CD4-positive, alpha-beta memory T cell (primary cell): ENCODE results near the gene HDAC9. TPM values are rescaled to one million over a fixed set of nuclear protein-coding genes. Genes with fewer than 3 reads are reported as not detected.

Source experiments
- CTCF ChIA-PET: fragments of 350-600 bp; sonication (Branson Sonifier 250); formaldehyde crosslinking; loops from one replicate; lab custom pipeline; 2021; ENCODE audit warnings: inconsistent platforms; ENCODE audit not compliant: partially characterized antibody; lab: Charles Lee
- POLR2A ChIA-PET: fragments of 350-600 bp; sonication (Branson Sonifier 250); formaldehyde crosslinking; loops from one replicate; lab custom pipeline; 2021; ENCODE audit not compliant: partially characterized antibody; lab: Charles Lee
- DNase-seq, 5 donors: peaks; one replicate each; pipeline versions ENCODE4 v3.0.0 to v3.0.0-alpha.2; 2020 to 2022; ENCODE audit warnings: mixed read lengths in 1 of 5
- H3K27ac ChIP-seq: one replicate; pipeline ENCODE4 v1.7.0; 2013; ENCODE audit warnings: low read depth, low read length
- H3K27me3 ChIP-seq: 2 replicates; pipeline ENCODE4 v1.7.0; 2013; ENCODE audit warnings: mild to moderate bottlenecking, low read length, moderate library complexity; ENCODE audit not compliant: insufficient read depth
- H3K36me3 ChIP-seq: 2 replicates; pipeline ENCODE4 v1.7.0; 2013; ENCODE audit warnings: mild to moderate bottlenecking, low read length, moderate library complexity; ENCODE audit not compliant: insufficient read depth
- H3K4me1 ChIP-seq: 2 replicates; pipeline ENCODE4 v1.7.0; 2013; ENCODE audit warnings: mild to moderate bottlenecking, low read length, moderate library complexity; ENCODE audit not compliant: insufficient read depth
- H3K4me3 ChIP-seq, 2 donors: one replicate each; pipeline ENCODE4 v1.7.0; 2013; ENCODE audit warnings: low read length in 2 of 2, mild to moderate bottlenecking in 1 of 2
- H3K9me3 ChIP-seq, 2 donors: one replicate each; pipeline ENCODE4 v1.7.0; 2013; ENCODE audit warnings: low read length in 2 of 2, control low read depth in 1 of 2; ENCODE audit not compliant: control insufficient read depth in 1 of 2
- H3K27ac Mint-ChIP-seq, 7 donors: one replicate each; pipeline ENCODE4 v1.8.0; 2020 to 2021; ENCODE audit warnings: mixed read lengths in 7 of 7, mild to moderate bottlenecking in 6 of 7, inconsistent platforms in 3 of 7, moderate library complexity in 3 of 7
- H3K27me3 Mint-ChIP-seq, 2 donors: one replicate each; pipeline ENCODE4 v1.8.0; 2020 to 2021; ENCODE audit warnings: mixed read lengths in 2 of 2
- H3K36me3 Mint-ChIP-seq, 2 donors: one replicate each; pipeline ENCODE4 v1.8.0; 2020 to 2021; ENCODE audit warnings: mixed read lengths in 2 of 2, inconsistent platforms in 1 of 2, mild to moderate bottlenecking in 1 of 2
- H3K4me1 Mint-ChIP-seq, 4 donors: one replicate each; pipeline ENCODE4 v1.8.0; 2020 to 2021; ENCODE audit warnings: mixed read lengths in 4 of 4, mild to moderate bottlenecking in 1 of 4
- H3K4me3 Mint-ChIP-seq, 8 donors: one replicate each; pipeline ENCODE4 v1.8.0; 2020 to 2021; ENCODE audit warnings: mixed read lengths in 8 of 8, mild to moderate bottlenecking in 7 of 8, moderate library complexity in 6 of 8, inconsistent platforms in 3 of 8
- H3K9me3 Mint-ChIP-seq, 8 donors: one replicate each; pipeline ENCODE4 v1.8.0; 2020 to 2021; ENCODE audit warnings: mixed read lengths in 8 of 8, mild to moderate bottlenecking in 5 of 8, inconsistent platforms in 3 of 8, moderate library complexity in 1 of 8
- intact Hi-C: fragments of 100-400 bp; cut with micrococcal nuclease; formaldehyde crosslinking; loops from one replicate; pipeline ENCODE4 v1.15.1; 2023
- polyA plus RNA-seq, 2 donors: library from polyadenylated mRNA; unstranded; fragments of 300-500 nt; fragmentation: Illumina TruSeq; gene quantifications; one replicate each; pipeline ENCODE4 v1.2.3, GENCODE V29; 2021
- total RNA-seq, 2 experiments: library from RNA; stranded (reverse); gene quantifications; one replicate each; pipeline ENCODE4 v1.2.3, GENCODE V29; 2021

HDAC9 gene
- total and polyA plus RNA-seq, 4 experiments from 2014 or later, result 0.36 to 0.73 (median 0.39) TPM; not detected in 1

DNA sequence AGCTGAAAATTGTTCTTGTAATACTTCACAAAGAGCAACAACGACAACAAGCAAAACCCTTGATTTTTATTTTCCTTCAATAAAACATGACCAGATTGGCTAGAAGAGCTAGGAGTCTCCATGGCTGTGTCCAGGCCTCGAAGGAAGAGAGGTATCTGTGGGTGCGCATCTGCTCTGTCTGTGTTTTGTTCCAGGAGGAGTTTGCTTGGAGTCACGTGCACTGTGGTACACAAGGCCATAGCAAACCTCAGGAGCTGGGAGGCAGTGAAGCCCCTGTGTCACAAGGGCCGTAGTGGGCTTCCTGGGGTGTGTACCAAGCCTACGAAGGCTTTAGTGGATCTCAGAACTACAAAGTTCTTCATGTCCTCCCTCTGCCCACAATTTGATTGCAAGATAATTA is 350.2 kb downstream of the HDAC9 start:
- H3K27ac ChIP-seq, result no peak overlapping the region
- H3K36me3 ChIP-seq, result no peaks in the 10 kb centered on the region
- H3K27me3 ChIP-seq, result no peaks in the 10 kb centered on the region
- Mint-ChIP-seq H3K4me1 (no peaks in the 10 kb centered on the region), H3K27me3 (no peaks in the 10 kb centered on the region), H3K36me3 (no peaks in the 10 kb centered on the region), H3K27ac (no peak overlapping the region), H3K4me3 (no peak overlapping the region), H3K9me3 (peaks cover 0 to 2% (median 0%) of the 10 kb centered on the region in 8 donors)
- ChIA-PET POLR2A (no interaction called here), CTCF (no interaction called here)
- H3K4me3 ChIP-seq, result no peak overlapping the region
- no peak for DNase-seq
- H3K9me3 ChIP-seq, result no peaks in the 10 kb centered on the region
- no peaks in the 10 kb centered on the region for H3K4me1 ChIP-seq
- intact Hi-C loops, result no loop called here

DNA sequence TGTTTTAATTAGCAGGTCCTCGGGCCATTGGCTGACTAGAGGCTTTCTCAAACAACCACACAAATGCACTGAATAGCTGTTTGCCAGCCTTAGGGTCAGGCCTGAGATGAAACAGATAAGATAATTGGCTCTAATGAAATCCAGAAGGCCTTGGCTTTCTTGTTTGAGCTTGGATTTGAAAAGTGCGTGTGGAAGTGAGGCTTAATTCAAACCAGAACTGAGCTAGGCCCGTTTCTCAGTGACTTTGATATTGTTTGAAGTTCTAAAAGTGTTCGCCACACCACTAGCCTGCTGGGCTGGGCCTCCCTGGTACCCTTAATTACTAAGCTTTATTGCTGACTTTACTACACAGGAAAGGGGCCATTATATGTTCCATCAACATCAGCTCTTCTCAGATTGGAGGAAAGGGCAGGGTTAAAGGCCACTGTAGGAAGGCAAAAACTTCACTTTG is 351.2 kb downstream of the HDAC9 start:
- CTCF ChIA-PET, result no interaction called here

DNA sequence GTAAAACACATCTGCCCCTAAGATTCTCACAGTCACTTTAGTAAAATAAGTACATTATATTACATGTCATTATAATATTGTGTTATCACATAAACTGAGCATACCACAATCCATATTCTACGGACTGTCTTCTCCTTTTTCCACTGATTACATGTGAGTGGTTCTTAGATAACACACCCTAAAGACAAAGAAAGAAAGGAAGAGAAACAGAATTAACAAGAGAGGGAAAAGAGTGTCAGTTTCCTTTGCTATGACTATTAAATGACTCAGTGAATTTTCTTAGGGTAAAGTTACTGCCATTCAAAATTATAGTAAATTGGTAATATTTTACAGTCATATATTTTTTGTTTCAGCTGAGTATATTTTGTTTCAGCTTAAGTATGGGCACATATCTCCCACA is 353.6 kb downstream of the HDAC9 start:
- H3K36me3 ChIP-seq, result no peaks in the 10 kb centered on the region
- no peaks in the 10 kb centered on the region for H3K9me3 ChIP-seq
- intact Hi-C loops, result no loop called here
- Mint-ChIP-seq H3K4me3 (no peak overlapping the region), H3K9me3 (peaks cover 0 to 5% (median 3%) of the 10 kb centered on the region in 8 donors), H3K36me3 (no peaks in the 10 kb centered on the region), H3K4me1 (no peaks in the 10 kb centered on the region), H3K27me3 (no peaks in the 10 kb centered on the region), H3K27ac (no peak overlapping the region)
- H3K4me1 ChIP-seq, result no peaks in the 10 kb centered on the region
- DNase-seq, result no peak
- no peak overlapping the region for H3K27ac ChIP-seq
- ChIA-PET POLR2A (no interaction called here), CTCF (no interaction called here)
- H3K27me3 ChIP-seq, result no peaks in the 10 kb centered on the region
- H3K4me3 ChIP-seq, result no peak overlapping the region

More for the DNA sequence above, 351.2 kb downstream of the HDAC9 start:
- H3K9me3 Mint-ChIP-seq, result peaks cover 0 to 5% (median 3%) of the 10 kb centered on the region in 8 donors
- Histone ChIP-seq H3K4me3 (no peak overlapping the region), H3K27me3 (no peaks in the 10 kb centered on the region), H3K9me3 (no peaks in the 10 kb centered on the region), H3K36me3 (no peaks in the 10 kb centered on the region), H3K27ac (no peak overlapping the region), H3K4me1 (no peaks in the 10 kb centered on the region)
- no peaks in the 10 kb centered on the region for H3K4me1 Mint-ChIP-seq
- no peaks in the 10 kb centered on the region for H3K27me3 Mint-ChIP-seq
- POLR2A ChIA-PET, result no interaction called here
- no peak overlapping the region for H3K27ac Mint-ChIP-seq
- H3K4me3 Mint-ChIP-seq, result no peak overlapping the region
- DNase-seq, result no peak
- H3K36me3 Mint-ChIP-seq, result no peaks in the 10 kb centered on the region
- intact Hi-C loops, result no loop called here

DNA sequence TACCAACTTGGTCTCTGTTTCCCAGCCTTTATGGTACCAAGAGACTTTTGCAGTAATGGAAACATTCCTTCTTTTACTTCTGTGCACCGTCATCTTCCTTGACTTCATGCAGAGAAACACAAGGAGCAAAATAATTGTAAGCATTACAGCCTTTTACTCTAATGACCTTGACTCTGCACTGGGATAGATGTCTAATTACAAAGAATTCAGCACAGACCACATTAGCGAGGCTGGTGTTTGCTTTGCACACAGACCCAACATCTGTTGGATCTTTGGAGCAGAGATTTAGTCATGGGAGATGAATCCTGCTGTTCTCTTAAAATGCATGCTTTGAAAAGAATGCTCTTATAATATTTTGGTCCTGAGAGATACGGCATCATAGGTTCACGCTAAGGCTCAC is 360.2 kb downstream of the HDAC9 start:
- intact Hi-C loops, result no loop called here
- H3K9me3 Mint-ChIP-seq, result peaks cover 0 to 12% (median 3%) of the 10 kb centered on the region in 8 donors

DNA sequence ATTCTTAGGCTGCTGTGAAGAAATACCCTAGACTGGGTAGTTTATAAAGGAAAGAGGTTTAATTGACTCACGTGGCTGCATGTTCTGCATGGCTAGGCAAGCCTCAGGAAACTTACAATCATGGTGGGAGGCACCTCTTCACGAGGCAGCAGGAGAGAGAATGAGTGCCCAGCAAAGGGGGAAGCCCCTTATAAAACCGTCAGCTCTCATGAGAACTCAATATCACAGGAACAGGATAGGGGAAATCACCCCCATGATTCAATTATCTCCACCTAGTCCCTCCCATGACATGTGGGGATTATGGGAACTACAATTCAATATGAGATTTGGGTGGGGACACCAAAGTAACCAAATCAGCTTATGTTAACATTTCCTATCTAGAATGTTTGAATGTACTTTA is 362.7 kb downstream of the HDAC9 start:
- H3K27ac Mint-ChIP-seq, result no peak overlapping the region
- POLR2A ChIA-PET, result no interaction called here
- CTCF ChIA-PET, result no interaction called here
- H3K36me3 Mint-ChIP-seq, result no peaks in the 10 kb centered on the region
- intact Hi-C loops, result no loop called here
- H3K36me3 ChIP-seq, result no peaks in the 10 kb centered on the region
- H3K27ac ChIP-seq, result no peak overlapping the region
- peaks cover 0 to 1% (median 0%) of the 10 kb centered on the region in 4 donors for H3K4me1 Mint-ChIP-seq
- no peak overlapping the region for H3K4me3 ChIP-seq
- H3K4me3 Mint-ChIP-seq, result peak overlapping the region in 1 of 8 donors; percentile 56
- H3K9me3 Mint-ChIP-seq, result peaks cover 0 to 11% (median under 1%) of the 10 kb centered on the region in 8 donors
- no peaks in the 10 kb centered on the region for H3K4me1 ChIP-seq
- H3K27me3 Mint-ChIP-seq, result no peaks in the 10 kb centered on the region
- H3K27me3 ChIP-seq, result no peaks in the 10 kb centered on the region
- no peaks in the 10 kb centered on the region for H3K9me3 ChIP-seq
- no peak for DNase-seq

More for the DNA sequence above, 360.2 kb downstream of the HDAC9 start:
- no peaks in the 10 kb centered on the region for H3K9me3 ChIP-seq
- no peaks in the 10 kb centered on the region for H3K27me3 ChIP-seq
- Mint-ChIP-seq H3K27me3 (no peaks in the 10 kb centered on the region), H3K4me3 (no peak overlapping the region), H3K27ac (no peak overlapping the region), H3K36me3 (no peaks in the 10 kb centered on the region), H3K4me1 (peaks cover 0 to 1% (median 0%) of the 10 kb centered on the region in 4 donors)
- H3K27ac ChIP-seq, result no peak overlapping the region
- no peaks in the 10 kb centered on the region for H3K4me1 ChIP-seq
- ChIA-PET CTCF (no interaction called here), POLR2A (no interaction called here)
- H3K4me3 ChIP-seq, result no peak overlapping the region
- H3K36me3 ChIP-seq, result no peaks in the 10 kb centered on the region
- DNase-seq, result no peak

DNA sequence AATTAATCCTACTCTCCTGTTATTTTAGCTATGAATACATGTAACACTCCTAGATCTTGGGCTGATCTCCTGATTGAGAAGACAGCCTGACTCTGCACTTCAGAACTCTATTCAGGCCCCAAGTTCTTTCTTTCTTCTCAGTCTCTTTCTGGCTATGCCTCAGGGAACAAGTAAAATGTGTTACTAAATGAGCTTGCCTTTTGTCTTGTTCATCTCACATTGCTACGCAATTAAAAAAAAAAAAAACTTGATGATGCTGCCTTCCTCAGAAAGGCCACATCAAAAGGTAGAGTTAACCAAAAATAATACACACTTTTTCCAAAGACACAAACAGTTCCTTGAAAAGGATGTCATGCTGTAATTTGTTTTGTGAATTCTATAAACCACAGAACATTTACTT is 363.8 kb downstream of the HDAC9 start:
- H3K36me3 ChIP-seq, result no peaks in the 10 kb centered on the region
- H3K4me3 ChIP-seq, result no peak overlapping the region
- no peaks in the 10 kb centered on the region for H3K4me1 ChIP-seq
- Mint-ChIP-seq H3K9me3 (peaks cover 0 to 19% (median 2%) of the 10 kb centered on the region in 8 donors), H3K36me3 (no peaks in the 10 kb centered on the region), H3K4me3 (no peak overlapping the region), H3K4me1 (peaks cover 0 to 1% (median 0%) of the 10 kb centered on the region in 4 donors), H3K27ac (peak overlapping the region in 4 of 7 donors; percentile 17 to 47 (median 32)), H3K27me3 (no peaks in the 10 kb centered on the region)
- CTCF ChIA-PET, result no interaction called here
- DNase-seq, result peak in 4 of 5 donors; percentile 0 to 25 (median 4)
- H3K9me3 ChIP-seq, result no peaks in the 10 kb centered on the region
- POLR2A ChIA-PET, result no interaction called here
- no peaks in the 10 kb centered on the region for H3K27me3 ChIP-seq
- intact Hi-C loops, result no loop called here
- no peak overlapping the region for H3K27ac ChIP-seq

DNA sequence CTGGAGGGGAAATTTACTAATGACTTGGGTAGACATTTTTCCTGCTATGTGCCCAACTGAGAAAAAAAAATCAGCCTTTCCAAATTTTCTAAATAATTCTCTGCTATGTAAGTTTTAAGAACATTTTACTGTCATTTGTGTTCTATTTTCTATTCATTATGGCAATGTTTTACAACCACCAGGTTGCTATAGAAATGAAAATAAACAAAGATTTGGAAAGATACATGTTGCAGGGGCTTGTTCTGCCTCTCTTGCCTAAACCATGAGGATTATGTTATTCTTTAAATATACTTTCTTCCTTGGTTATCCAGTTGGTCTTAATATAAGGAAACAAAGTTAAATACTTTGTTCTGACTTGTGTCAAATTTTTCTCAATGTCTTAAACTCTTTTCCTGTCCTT is 364.7 kb downstream of the HDAC9 start:
- Histone ChIP-seq H3K4me3 (no peak overlapping the region), H3K9me3 (no peaks in the 10 kb centered on the region), H3K27me3 (no peaks in the 10 kb centered on the region), H3K36me3 (no peaks in the 10 kb centered on the region), H3K4me1 (no peaks in the 10 kb centered on the region), H3K27ac (no peak overlapping the region)
- DNase-seq, result no peak
- Mint-ChIP-seq H3K27me3 (no peaks in the 10 kb centered on the region), H3K27ac (no peak overlapping the region), H3K36me3 (no peaks in the 10 kb centered on the region), H3K4me1 (peaks cover 0 to 1% (median 0%) of the 10 kb centered on the region in 4 donors), H3K4me3 (no peak overlapping the region), H3K9me3 (peaks cover 0 to 19% (median 4%) of the 10 kb centered on the region in 8 donors)
- ChIA-PET POLR2A (no interaction called here), CTCF (no interaction called here)
- intact Hi-C loops, result no loop called here
